Measurements from ENCODE around the gene PDE4D.

DNA sequence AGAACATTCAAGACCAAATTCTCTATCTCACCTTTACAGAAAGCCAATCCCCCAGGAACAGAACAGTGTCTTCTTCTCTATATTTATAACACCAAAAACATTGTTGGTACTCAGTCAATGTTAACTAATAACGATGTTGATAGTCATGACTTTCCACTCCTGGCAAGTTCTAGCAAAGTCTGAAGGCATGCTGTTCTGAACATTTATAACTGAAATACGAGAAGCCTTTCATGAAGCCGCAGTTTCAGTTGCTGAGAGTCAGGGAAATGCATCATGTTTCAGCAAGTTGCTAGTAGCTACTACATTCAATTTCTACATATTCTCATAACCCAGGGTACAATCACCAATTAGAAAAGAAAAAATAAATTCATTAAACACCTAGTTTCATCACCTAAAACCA, 301.4 kb downstream of the PDE4D start:
- TF ChIP-seq POLR2A (IDR thresholded peaks at IDR 0.05): no peak
- TF ChIP-seq, protein P1, sequence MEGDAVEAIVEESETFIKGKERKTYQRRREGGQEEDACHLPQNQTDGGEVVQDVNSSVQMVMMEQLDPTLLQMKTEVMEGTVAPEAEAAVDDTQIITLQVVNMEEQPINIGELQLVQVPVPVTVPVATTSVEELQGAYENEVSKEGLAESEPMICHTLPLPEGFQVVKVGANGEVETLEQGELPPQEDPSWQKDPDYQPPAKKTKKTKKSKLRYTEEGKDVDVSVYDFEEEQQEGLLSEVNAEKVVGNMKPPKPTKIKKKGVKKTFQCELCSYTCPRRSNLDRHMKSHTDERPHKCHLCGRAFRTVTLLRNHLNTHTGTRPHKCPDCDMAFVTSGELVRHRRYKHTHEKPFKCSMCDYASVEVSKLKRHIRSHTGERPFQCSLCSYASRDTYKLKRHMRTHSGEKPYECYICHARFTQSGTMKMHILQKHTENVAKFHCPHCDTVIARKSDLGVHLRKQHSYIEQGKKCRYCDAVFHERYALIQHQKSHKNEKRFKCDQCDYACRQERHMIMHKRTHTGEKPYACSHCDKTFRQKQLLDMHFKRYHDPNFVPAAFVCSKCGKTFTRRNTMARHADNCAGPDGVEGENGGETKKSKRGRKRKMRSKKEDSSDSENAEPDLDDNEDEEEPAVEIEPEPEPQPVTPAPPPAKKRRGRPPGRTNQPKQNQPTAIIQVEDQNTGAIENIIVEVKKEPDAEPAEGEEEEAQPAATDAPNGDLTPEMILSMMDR (IDR thresholded peaks at IDR 0.05): no peak
